ENCODE results near the gene TRAPPC3L.

TRAPPC3L gene

DNA sequence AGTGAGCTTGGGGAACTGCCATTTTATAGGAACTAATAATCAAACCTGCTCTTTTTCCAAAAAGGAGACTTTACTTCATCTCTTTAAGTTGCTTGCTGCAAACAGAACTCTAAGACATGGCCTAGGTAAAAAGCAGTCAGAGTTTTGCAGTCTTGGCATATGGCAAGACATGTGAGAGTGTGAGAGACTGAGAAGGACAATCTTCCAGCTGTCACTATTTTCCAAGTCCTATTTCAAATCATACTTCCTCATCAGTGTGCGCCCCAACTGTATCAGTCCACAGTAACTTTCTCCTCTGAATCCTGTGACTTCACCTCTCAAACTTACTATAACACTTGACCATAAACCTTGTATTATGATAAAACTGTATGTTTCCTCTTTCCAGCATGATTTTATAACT, 74.0 kb downstream of the TRAPPC3L start:
- DNase-seq (ENCODE audit: extremely low spot score), result no peak
- ChIA-PET POLR2A (no interaction called here), CTCF (no interaction called here)
- TF ChIP-seq, protein P1, sequence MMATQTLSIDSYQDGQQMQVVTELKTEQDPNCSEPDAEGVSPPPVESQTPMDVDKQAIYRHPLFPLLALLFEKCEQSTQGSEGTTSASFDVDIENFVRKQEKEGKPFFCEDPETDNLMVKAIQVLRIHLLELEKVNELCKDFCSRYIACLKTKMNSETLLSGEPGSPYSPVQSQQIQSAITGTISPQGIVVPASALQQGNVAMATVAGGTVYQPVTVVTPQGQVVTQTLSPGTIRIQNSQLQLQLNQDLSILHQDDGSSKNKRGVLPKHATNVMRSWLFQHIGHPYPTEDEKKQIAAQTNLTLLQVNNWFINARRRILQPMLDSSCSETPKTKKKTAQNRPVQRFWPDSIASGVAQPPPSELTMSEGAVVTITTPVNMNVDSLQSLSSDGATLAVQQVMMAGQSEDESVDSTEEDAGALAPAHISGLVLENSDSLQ (IDR thresholded peaks at IDR 0.05), result no peak
- TF ChIP-seq SUZ12 (IDR thresholded peaks at IDR 0.05), result no peak
- no peak for TF ChIP-seq FOXA1 (IDR thresholded peaks at IDR 0.05)
- no peak for TF ChIP-seq ELF4 (IDR thresholded peaks at IDR 0.05)
- no peak for TF ChIP-seq FOXK2 (IDR thresholded peaks at IDR 0.05)
- no peak for TF ChIP-seq L3MBTL2 (conservative IDR thresholded peaks at IDR 0.05)
- no peak for TF ChIP-seq BHLHE40 (IDR thresholded peaks at IDR 0.05; ENCODE audit: borderline replicate concordance)
- TF ChIP-seq NFRKB (IDR thresholded peaks at IDR 0.05), result no peak
- TF ChIP-seq FOXM1 (IDR thresholded peaks at IDR 0.05; ENCODE audit: borderline replicate concordance), result no peak
- TF ChIP-seq ARNT (IDR thresholded peaks at IDR 0.05), result no peak
- TF ChIP-seq HDGF (IDR thresholded peaks at IDR 0.05; ENCODE audit: borderline replicate concordance), result no peak
- no peak for TF ChIP-seq ZNF384 (IDR thresholded peaks at IDR 0.05)
- no peak for TF ChIP-seq TARDBP (IDR thresholded peaks at IDR 0.05)
- TF ChIP-seq CTBP1 (IDR thresholded peaks at IDR 0.05; ENCODE audit: borderline replicate concordance), result no peak
- TF ChIP-seq SP1 (IDR thresholded peaks at IDR 0.05), result no peak
- no peak for TF ChIP-seq LEF1 (IDR thresholded peaks at IDR 0.05; ENCODE audit: borderline replicate concordance)

DNA sequence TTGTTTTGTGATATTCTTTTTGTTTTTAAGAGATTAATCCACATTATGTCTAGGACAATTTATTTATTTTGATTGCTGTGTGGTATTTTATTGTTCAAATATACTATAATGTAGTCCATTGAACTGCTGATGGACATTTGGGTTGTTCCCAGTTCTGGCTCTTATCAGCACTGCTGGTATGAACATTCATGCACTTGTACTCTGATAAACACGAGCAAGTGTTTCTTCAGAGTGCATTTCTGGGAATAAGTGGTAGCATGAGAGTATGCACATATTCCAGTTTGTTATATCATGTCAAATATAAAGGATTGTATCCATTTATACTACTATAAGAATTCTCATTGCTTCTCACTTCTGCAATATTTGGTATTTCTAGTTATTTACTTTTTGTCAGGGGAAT, 77.2 kb downstream of the TRAPPC3L start:
- no peak for DNase-seq (ENCODE audit: extremely low spot score)
- ChIA-PET POLR2A (no interaction called here), CTCF (no interaction called here)
- TF ChIP-seq BHLHE40 (IDR thresholded peaks at IDR 0.05; ENCODE audit: borderline replicate concordance), result no peak
- TF ChIP-seq HDGF (IDR thresholded peaks at IDR 0.05; ENCODE audit: borderline replicate concordance), result no peak
- TF ChIP-seq, protein P1 (IDR thresholded peaks at IDR 0.05), result no peak
- TF ChIP-seq ARNT (IDR thresholded peaks at IDR 0.05), result no peak
- no peak for TF ChIP-seq FOXA1 (IDR thresholded peaks at IDR 0.05)
- no peak for TF ChIP-seq ZNF384 (IDR thresholded peaks at IDR 0.05)
- TF ChIP-seq NFRKB (IDR thresholded peaks at IDR 0.05), result no peak
- no peak for TF ChIP-seq SP1 (IDR thresholded peaks at IDR 0.05)
- TF ChIP-seq FOXM1 (IDR thresholded peaks at IDR 0.05; ENCODE audit: borderline replicate concordance), result no peak
- TF ChIP-seq L3MBTL2 (conservative IDR thresholded peaks at IDR 0.05), result no peak
- TF ChIP-seq ELF4 (IDR thresholded peaks at IDR 0.05), result no peak
- no peak for TF ChIP-seq LEF1 (IDR thresholded peaks at IDR 0.05; ENCODE audit: borderline replicate concordance)
- TF ChIP-seq TARDBP (IDR thresholded peaks at IDR 0.05), result no peak
- TF ChIP-seq FOXK2 (IDR thresholded peaks at IDR 0.05), result no peak
- TF ChIP-seq SUZ12 (IDR thresholded peaks at IDR 0.05), result no peak
- no peak for TF ChIP-seq CTBP1 (IDR thresholded peaks at IDR 0.05; ENCODE audit: borderline replicate concordance)

DNA sequence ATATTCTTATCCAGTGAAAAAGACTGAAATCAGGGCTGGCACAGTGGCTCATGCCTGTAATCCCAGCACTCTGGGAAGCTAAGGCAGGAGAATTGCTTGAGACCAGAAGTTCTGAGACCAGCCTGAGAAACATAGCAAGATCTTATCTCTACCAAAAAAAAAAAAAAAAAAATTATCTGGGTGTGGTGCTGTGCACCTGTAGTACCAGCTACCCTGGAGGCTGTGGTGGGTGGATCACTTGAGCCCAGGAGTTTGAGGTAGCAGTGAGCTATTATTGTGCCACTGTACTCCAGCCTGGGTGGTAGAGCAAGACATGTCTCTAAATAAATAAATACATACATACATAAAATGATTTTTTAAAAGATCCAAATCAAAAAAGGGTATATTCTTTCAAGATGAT, 78.0 kb downstream of the TRAPPC3L start:
- CTCF ChIA-PET, result no interaction called here
- POLR2A ChIA-PET, result no interaction called here
- TF ChIP-seq FOXA1 (IDR thresholded peaks at IDR 0.05), result no peak
- no peak for TF ChIP-seq LEF1 (IDR thresholded peaks at IDR 0.05; ENCODE audit: borderline replicate concordance)
- no peak for DNase-seq (ENCODE audit: extremely low spot score)

DNA sequence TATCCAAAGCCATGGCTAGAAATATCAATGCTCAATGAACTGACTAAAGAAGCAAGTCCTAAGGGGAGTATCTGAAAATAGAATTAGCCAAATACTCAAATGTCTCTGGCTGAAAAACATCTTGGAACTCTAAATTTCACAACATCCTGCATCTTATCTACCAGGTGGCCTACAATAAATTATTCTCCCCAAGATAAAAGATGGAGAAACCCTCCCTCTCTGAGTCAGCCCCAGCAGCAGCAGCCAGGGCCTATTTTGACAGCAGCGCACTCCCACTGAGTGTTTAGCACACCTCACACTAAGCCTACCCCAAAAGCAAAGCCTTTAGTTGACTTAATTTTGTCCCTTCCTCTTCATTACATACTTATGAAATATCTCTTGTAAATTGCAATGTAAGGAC, 78.4 kb downstream of the TRAPPC3L start:
- POLR2A ChIA-PET, result no interaction called here
- no peak for TF ChIP-seq FOXA1 (IDR thresholded peaks at IDR 0.05)
- TF ChIP-seq, protein P1 (IDR thresholded peaks at IDR 0.05), result no peak
- TF ChIP-seq ZNF384 (IDR thresholded peaks at IDR 0.05), result no peak
- TF ChIP-seq FOXM1 (IDR thresholded peaks at IDR 0.05; ENCODE audit: borderline replicate concordance), result no peak
- no peak for TF ChIP-seq LEF1 (IDR thresholded peaks at IDR 0.05; ENCODE audit: borderline replicate concordance)
- no peak for TF ChIP-seq NFRKB (IDR thresholded peaks at IDR 0.05)
- TF ChIP-seq FOXK2 (IDR thresholded peaks at IDR 0.05), result no peak
- TF ChIP-seq BHLHE40 (IDR thresholded peaks at IDR 0.05; ENCODE audit: borderline replicate concordance), result no peak
- TF ChIP-seq TARDBP (IDR thresholded peaks at IDR 0.05), result no peak
- CTCF ChIA-PET, result no interaction called here
- no peak for DNase-seq (ENCODE audit: extremely low spot score)

DNA sequence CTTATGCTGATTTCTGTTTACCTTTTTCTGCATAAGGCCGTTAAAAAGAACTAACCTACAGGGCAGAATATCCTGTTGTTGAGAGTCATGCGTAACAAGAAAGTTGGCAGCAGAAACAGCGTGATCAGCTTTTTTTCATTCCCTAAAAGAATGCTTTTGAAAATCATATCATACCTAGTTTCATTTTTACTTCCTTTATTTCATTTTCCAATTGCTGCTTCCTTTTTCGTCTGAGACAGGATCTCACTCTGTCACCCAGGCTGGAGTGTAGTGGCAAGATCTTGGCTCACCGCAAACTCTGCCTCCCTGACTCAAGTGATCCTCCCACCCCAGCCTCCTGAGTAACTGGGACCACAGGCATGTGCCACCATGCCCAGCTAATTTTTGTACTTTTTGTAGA, 80.2 kb downstream of the TRAPPC3L start:
- no peak for DNase-seq (ENCODE audit: extremely low spot score)
- TF ChIP-seq FOXA1 (IDR thresholded peaks at IDR 0.05) (no peak), SP1 (IDR thresholded peaks at IDR 0.05) (no peak), BHLHE40 (IDR thresholded peaks at IDR 0.05; ENCODE audit: borderline replicate concordance) (no peak)
- ChIA-PET POLR2A (no interaction called here), CTCF (no interaction called here)

DNA sequence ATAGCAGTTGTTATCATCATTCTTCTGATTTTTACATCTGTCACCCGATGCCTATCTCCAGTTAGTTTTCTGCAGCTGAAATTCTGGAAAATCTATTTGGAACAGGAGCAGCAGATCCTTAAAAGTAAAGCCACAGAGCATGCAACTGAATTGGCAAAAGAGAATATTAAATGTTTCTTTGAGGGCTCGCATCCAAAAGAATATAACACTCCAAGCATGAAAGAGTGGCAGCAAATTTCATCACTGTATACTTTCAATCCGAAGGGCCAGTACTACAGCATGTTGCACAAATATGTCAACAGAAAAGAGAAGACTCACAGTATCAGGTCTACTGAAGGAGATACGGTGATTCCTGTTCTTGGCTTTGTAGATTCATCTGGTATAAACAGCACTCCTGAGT, 82.2 kb downstream of the TRAPPC3L start:
- CTCF ChIA-PET, result no interaction called here
- POLR2A ChIA-PET, result no interaction called here

More for the DNA sequence above, 82.2 kb downstream of the TRAPPC3L start:
- no peak for DNase-seq (ENCODE audit: extremely low spot score)
- TF ChIP-seq SUZ12 (IDR thresholded peaks at IDR 0.05), result no peak
- no peak for TF ChIP-seq ZNF384 (IDR thresholded peaks at IDR 0.05)
- TF ChIP-seq TARDBP (IDR thresholded peaks at IDR 0.05), result no peak
- no peak for TF ChIP-seq LEF1 (IDR thresholded peaks at IDR 0.05; ENCODE audit: borderline replicate concordance)
- TF ChIP-seq ARNT (IDR thresholded peaks at IDR 0.05), result no peak
- no peak for TF ChIP-seq ELF4 (IDR thresholded peaks at IDR 0.05)

All from HEK293T (cell line).